MCF 10A (cell line): ENCODE results near the gene PRLH. TPM values are rescaled to one million over a fixed set of nuclear protein-coding genes. Genes with fewer than 3 reads are reported as not detected.

Experiments
- BruUV-seq: library from RNA; stranded (reverse); fragments of 400-500 nt; replicated peaks from 2 replicates; lab custom pipeline; 2021; lab: Mats Ljungman, UMichigan
- CTCF ChIA-PET: fragments of 300-600 bp; sonication (Branson Sonifier 250); formaldehyde crosslinking; extraction: SDS; loops from one replicate; lab custom pipeline; 2021; ENCODE audit warnings: antibody characterized with exemption, inconsistent platforms; lab: Yijun Ruan, JAX
- POLR2A ChIA-PET: fragments of 300-600, 350-650 bp; sonication (Branson Sonifier 250); formaldehyde crosslinking; extraction: SDS; loops from one replicate; lab custom pipeline; 2020; ENCODE audit warnings: antibody characterized with exemption, inconsistent platforms; lab: Yijun Ruan, JAX
- DNase-seq: peaks from one replicate; pipeline ENCODE4 v3.0.0-alpha.2; 2018; ENCODE audit not compliant: unreplicated experiment
- H3K27ac Mint-ChIP-seq: one replicate; pipeline ENCODE4 v1.8.0; 2022; ENCODE audit warnings: mild to moderate bottlenecking, low read depth, mixed read lengths; ENCODE audit not compliant: unreplicated experiment
- H3K27me3 Mint-ChIP-seq: one replicate; pipeline ENCODE4 v1.8.0; 2022; ENCODE audit warnings: mixed read lengths; ENCODE audit not compliant: insufficient read depth, unreplicated experiment
- H3K36me3 Mint-ChIP-seq: one replicate; pipeline ENCODE4 v1.8.0; 2022; ENCODE audit warnings: mild to moderate bottlenecking, moderate library complexity, mixed read lengths; ENCODE audit not compliant: insufficient read depth, unreplicated experiment
- H3K4me1 Mint-ChIP-seq: one replicate; pipeline ENCODE4 v1.8.0; 2022; ENCODE audit warnings: mixed read lengths; ENCODE audit not compliant: insufficient read depth, unreplicated experiment
- H3K4me3 Mint-ChIP-seq: one replicate; pipeline ENCODE4 v1.8.0; 2022; ENCODE audit warnings: mild to moderate bottlenecking, moderate library complexity, mixed read lengths; ENCODE audit not compliant: unreplicated experiment
- H3K9me3 Mint-ChIP-seq: one replicate; pipeline ENCODE4 v1.8.0; 2022; ENCODE audit warnings: mixed read lengths; ENCODE audit not compliant: unreplicated experiment
- CTCF ChIP-seq: fragments of 200-600 bp; IDR thresholded peaks from one replicate; pipeline ENCODE4 v1.8.0; 2022; ENCODE audit warnings: antibody characterized with exemption, mild to moderate bottlenecking; ENCODE audit not compliant: unreplicated experiment
- intact Hi-C: fragments of 100-400 bp; cut with micrococcal nuclease; formaldehyde crosslinking; loops from 2 replicates; pipeline ENCODE4 v1.14.1; 2022
- total RNA-seq: library from RNA; stranded (reverse); gene quantifications from 2 replicates; pipeline ENCODE4 v1.2.3, GENCODE V29; 2022

PRLH gene
- total RNA-seq, 1 experiment from 2014 or later: not detected

GRCh38 chr2:237577458-237577857 lies 11.1 kb downstream of the PRLH start:
- no peaks in the 10 kb centered on the region for H3K27me3 Mint-ChIP-seq
- intact Hi-C loops: no loop called here

GRCh38 chr2:237577956-237578870 lies 11.8 kb downstream of the PRLH start:
- Mint-ChIP-seq H3K9me3 (no peaks in the 10 kb centered on the region), H3K36me3 (peaks cover 5% of the 10 kb centered on the region), H3K4me1 (peaks cover 6% of the 10 kb centered on the region), H3K27ac (no peak overlapping the region), H3K4me3 (no peak overlapping the region), H3K27me3 (no peaks in the 10 kb centered on the region)
- DNase-seq: no peak
- intact Hi-C loops: no loop called here
- TF ChIP-seq CTCF: no peak
- ChIA-PET CTCF (interaction anchor here (0.6 to 9.3 kb wide), 3 partner anchors 11 to 493 kb away, joined by 3 to 239 read pairs (median 3); no protein-coding TSS in a partner anchor), POLR2A (no interaction called here)
- BruUV-seq: no TSS peak

More at GRCh38 chr2:237577458-237577857, 11.1 kb downstream of the PRLH start:
- Mint-ChIP-seq H3K27ac (no peak overlapping the region), H3K4me3 (no peak overlapping the region), H3K36me3 (peaks cover 5% of the 10 kb centered on the region), H3K9me3 (no peaks in the 10 kb centered on the region), H3K4me1 (peaks cover 8% of the 10 kb centered on the region)
- BruUV-seq: no TSS peak
- DNase-seq: no peak
- TF ChIP-seq CTCF: no peak
- ChIA-PET POLR2A (no interaction called here), CTCF (interaction anchor here (0.6 to 9.3 kb wide), 2 partner anchors 68 to 493 kb away, joined by 3 to 239 read pairs; no protein-coding TSS in a partner anchor)

GRCh38 chr2:237581326-237581725 lies 15.0 kb downstream of the PRLH start:
- no peaks in the 10 kb centered on the region for H3K27me3 Mint-ChIP-seq
- ChIA-PET CTCF (interaction anchor here (0.5 to 1.4 kb wide), 4 partner anchors 9 to 69 kb away, joined by 3 to 11 read pairs (median 4); partner anchors contain the start of gene RAB17), POLR2A (interaction anchor here (0.6 to 0.9 kb wide), 2 partner anchors 8 to 111 kb away, joined by 4 read pairs; no protein-coding TSS in a partner anchor)
- H3K27ac Mint-ChIP-seq: no peak overlapping the region
- intact Hi-C loops: no loop called here
- BruUV-seq: no TSS peak
- no peak for TF ChIP-seq CTCF
- peaks cover 5% of the 10 kb centered on the region for H3K36me3 Mint-ChIP-seq
- no peak overlapping the region for H3K4me3 Mint-ChIP-seq
- no peaks in the 10 kb centered on the region for H3K4me1 Mint-ChIP-seq
- DNase-seq: no peak
- H3K9me3 Mint-ChIP-seq: no peaks in the 10 kb centered on the region
